ENCODE data around the gene MTRF1. TPM values are rescaled to one million over a fixed set of nuclear protein-coding genes. Genes with fewer than 3 reads are reported as not detected.

Gene MTRF1
- total RNA-seq, 1 experiment from 2014 or later = 15.8 TPM

- no peaks in the 10 kb centered on the region for H3K27me3 Mint-ChIP-seq (ENCODE audit: unreplicated experiment)
- no TSS peak for BruUV-seq (replicated peaks)
- intact Hi-C loops (cut with micrococcal nuclease; ENCODE audit: unreplicated experiment) = no loop called here
- no peak for DNase-seq
- H3K4me1 Mint-ChIP-seq (ENCODE audit: low read depth, unreplicated experiment) = peaks cover 16% of the 10 kb centered on the region
- H3K36me3 Mint-ChIP-seq (ENCODE audit: insufficient read depth, unreplicated experiment) = no peaks in the 10 kb centered on the region
- no peak for TF ChIP-seq CTCF (IDR thresholded peaks at IDR 0.05; ENCODE audit: unreplicated experiment)
- CTCF ChIA-PET = no interaction called here
- H3K4me3 Mint-ChIP-seq (ENCODE audit: low read depth, unreplicated experiment) = no peak overlapping the region
- no peak overlapping the region for H3K27ac Mint-ChIP-seq (ENCODE audit: unreplicated experiment)
- no peaks in the 10 kb centered on the region for H3K9me3 Mint-ChIP-seq (ENCODE audit: low read depth, unreplicated experiment)
Observed at GRCh38 chr13:41302743-41303142, 39.4 kb upstream of the MTRF1 start.

- H3K4me1 Mint-ChIP-seq (ENCODE audit: low read depth, unreplicated experiment) = no peaks in the 10 kb centered on the region
- DNase-seq = no peak
- intact Hi-C loops (cut with micrococcal nuclease; ENCODE audit: unreplicated experiment) = no loop called here
- no peaks in the 10 kb centered on the region for H3K27me3 Mint-ChIP-seq (ENCODE audit: unreplicated experiment)
- no TSS peak for BruUV-seq (replicated peaks)
- no peaks in the 10 kb centered on the region for H3K36me3 Mint-ChIP-seq (ENCODE audit: insufficient read depth, unreplicated experiment)
- H3K9me3 Mint-ChIP-seq (ENCODE audit: low read depth, unreplicated experiment) = no peaks in the 10 kb centered on the region
- no peak overlapping the region for H3K27ac Mint-ChIP-seq (ENCODE audit: unreplicated experiment)
- CTCF ChIA-PET = no interaction called here
- no peak overlapping the region for H3K4me3 Mint-ChIP-seq (ENCODE audit: low read depth, unreplicated experiment)
- TF ChIP-seq CTCF (IDR thresholded peaks at IDR 0.05; ENCODE audit: unreplicated experiment) = no peak
Observed at GRCh38 chr13:41299316-41300094, 36.1 kb upstream of the MTRF1 start.

- Mint-ChIP-seq H3K4me1 (ENCODE audit: low read depth, unreplicated experiment) (no peaks in the 10 kb centered on the region), H3K27ac (ENCODE audit: unreplicated experiment) (no peak overlapping the region), H3K36me3 (ENCODE audit: insufficient read depth, unreplicated experiment) (no peaks in the 10 kb centered on the region), H3K4me3 (ENCODE audit: low read depth, unreplicated experiment) (no peak overlapping the region), H3K9me3 (ENCODE audit: low read depth, unreplicated experiment) (no peaks in the 10 kb centered on the region), H3K27me3 (ENCODE audit: unreplicated experiment) (no peaks in the 10 kb centered on the region)
- TF ChIP-seq CTCF (IDR thresholded peaks at IDR 0.05; ENCODE audit: unreplicated experiment) = no peak
- intact Hi-C loops (cut with micrococcal nuclease; ENCODE audit: unreplicated experiment) = no loop called here
- DNase-seq = no peak
- CTCF ChIA-PET = interaction anchor here (0.7 kb wide), 1 partner anchor 1335 kb away, joined by 4 read pairs; no protein-coding TSS in a partner anchor
- BruUV-seq (replicated peaks) = no TSS peak
Observed at GRCh38 chr13:41296879-41297646, 33.7 kb upstream of the MTRF1 start.

- Mint-ChIP-seq H3K27ac (ENCODE audit: unreplicated experiment) (no peak overlapping the region), H3K4me3 (ENCODE audit: low read depth, unreplicated experiment) (no peak overlapping the region), H3K9me3 (ENCODE audit: low read depth, unreplicated experiment) (no peaks in the 10 kb centered on the region), H3K4me1 (ENCODE audit: low read depth, unreplicated experiment) (no peaks in the 10 kb centered on the region), H3K27me3 (ENCODE audit: unreplicated experiment) (no peaks in the 10 kb centered on the region), H3K36me3 (ENCODE audit: insufficient read depth, unreplicated experiment) (no peaks in the 10 kb centered on the region)
- DNase-seq = no peak
- CTCF ChIA-PET = no interaction called here
- no TSS peak for BruUV-seq (replicated peaks)
- TF ChIP-seq CTCF (IDR thresholded peaks at IDR 0.05; ENCODE audit: unreplicated experiment) = no peak
- intact Hi-C loops (cut with micrococcal nuclease; ENCODE audit: unreplicated experiment) = no loop called here
Observed at GRCh38 chr13:41295973-41296372, 32.6 kb upstream of the MTRF1 start.
